HepG2 (cell line): Measurements from ENCODE around the gene SLCO4A1. TPM values are rescaled to one million over a fixed set of nuclear protein-coding genes. Genes with fewer than 3 reads are reported as not detected.
A peak's percentile ranks its signal among the peaks of the same experiment; 100 is the strongest.

ENCODE experiments used
- CHD4 ChIP-seq: fragments of 200-600 bp; sonication (generic); IDR thresholded peaks from 2 replicates; pipeline ENCODE4 v1.7.0; 2017; ENCODE audit warnings: mild to moderate bottlenecking, low read length, borderline replicate concordance
- KLF16 ChIP-seq, 2 experiments: sonication (generic) in 1 of 2; formaldehyde crosslinking in 1 of 2; IDR thresholded peaks; 2 replicates each; pipeline versions ENCODE4 v1.6.1 to v1.8.0; 2016 to 2023; ENCODE audit warnings: missing genetic modification reagents in 2 of 2, missing compliant biosample characterization in 1 of 2
- MATR3 ChIP-seq: sonication (generic); formaldehyde crosslinking; IDR thresholded peaks from 2 replicates; pipeline ENCODE4 v1.4.0; 2020; ENCODE audit warnings: missing genetic modification reagents
- MBD4 ChIP-seq: IDR thresholded peaks from 2 replicates; pipeline ENCODE4 v1.6.1; 2012; ENCODE audit warnings: low read length, inconsistent platforms, borderline replicate concordance
- NCOA1 ChIP-seq: sonication (generic); formaldehyde crosslinking; IDR thresholded peaks from 2 replicates; pipeline ENCODE4 v1.9.0; 2021; ENCODE audit warnings: missing genetic modification reagents
- NFIB ChIP-seq: sonication (generic); formaldehyde crosslinking; IDR thresholded peaks from 2 replicates; pipeline ENCODE4 v1.9.0; 2021; ENCODE audit warnings: missing genetic modification reagents, mild to moderate bottlenecking, borderline replicate concordance
- PCBP2 ChIP-seq: fragments of 200-400 bp; formaldehyde crosslinking; optimal IDR thresholded peaks from 2 replicates; pipeline ENCODE3; 2018; ENCODE audit warnings: low read length, low read depth; ENCODE audit not compliant: poor library complexity, severe bottlenecking
- SRY ChIP-seq: sonication (generic); formaldehyde crosslinking; IDR thresholded peaks from 2 replicates; pipeline ENCODE4 v1.8.0; 2022; ENCODE audit warnings: mild to moderate bottlenecking, missing genetic modification reagents
- TGIF2 ChIP-seq: IDR thresholded peaks from 2 replicates; pipeline ENCODE4 v1.6.1; 2016; ENCODE audit warnings: control low read depth, missing compliant biosample characterization
- XBP1 ChIP-seq: sonication (generic); formaldehyde crosslinking; IDR thresholded peaks from 2 replicates; pipeline ENCODE4 v1.5.0; 2020; ENCODE audit warnings: missing genetic modification reagents
- ZFP36L1 ChIP-seq: sonication (generic); formaldehyde crosslinking; IDR thresholded peaks from 2 replicates; pipeline ENCODE4 v1.8.0; 2022; ENCODE audit warnings: mild to moderate bottlenecking, missing genetic modification reagents, moderate library complexity
- ZNF20 ChIP-seq: sonication (generic); formaldehyde crosslinking; IDR thresholded peaks from 2 replicates; pipeline ENCODE4 v1.4.0; 2020; ENCODE audit warnings: mild to moderate bottlenecking, moderate library complexity, missing genetic modification reagents
- ZNF292 ChIP-seq: sonication (generic); formaldehyde crosslinking; IDR thresholded peaks from 2 replicates; pipeline ENCODE4 v1.8.1; 2022; ENCODE audit warnings: mild to moderate bottlenecking, low read depth, missing genetic modification reagents, borderline replicate concordance
- ZNF572 ChIP-seq: sonication (generic); formaldehyde crosslinking; IDR thresholded peaks from 2 replicates; pipeline ENCODE4 v1.5.1; 2020; ENCODE audit warnings: mild to moderate bottlenecking, missing genetic modification reagents
- ZNF709 ChIP-seq: sonication (generic); formaldehyde crosslinking; IDR thresholded peaks from 2 replicates; pipeline ENCODE4 v1.5.0; 2020; ENCODE audit warnings: mild to moderate bottlenecking, missing genetic modification reagents
- ZNF720 ChIP-seq: sonication (generic); formaldehyde crosslinking; IDR thresholded peaks from 2 replicates; pipeline ENCODE4 v1.4.0; 2020; ENCODE audit warnings: missing genetic modification reagents
- ZSCAN22 ChIP-seq: sonication (generic); formaldehyde crosslinking; IDR thresholded peaks from 2 replicates; pipeline ENCODE4 v1.4.0; 2020; ENCODE audit warnings: mild to moderate bottlenecking, missing genetic modification reagents
- ZSCAN31 ChIP-seq: sonication (generic); formaldehyde crosslinking; IDR thresholded peaks from 2 replicates; pipeline ENCODE4 v1.5.0; 2020; ENCODE audit warnings: low read depth, mild to moderate bottlenecking, missing genetic modification reagents
- polyA plus RNA-seq, 8 experiments: library from polyadenylated mRNA; depleted of rRNA in 3 of 8; stranded (reverse) in 7 of 8; unstranded in 1 of 8; fragments of >200 nt; fragmentation: Illumina TruSeq in 4 of 8; extraction: Trizol in 4 of 8; gene quantifications; 2 replicates each; pipeline versions ENCODE4 v1.2.1 to v1.2.3, GENCODE V29; 2011 to 2016; ENCODE audit warnings: low read depth in 4 of 8, missing spikeins in 1 of 8, mixed read lengths in 1 of 8; ENCODE audit not compliant: insufficient read depth in 1 of 8
- total RNA-seq, 5 experiments: library from RNA; depleted of rRNA; stranded (reverse); fragments of >200 nt; fragmentation: Illumina TruSeq; extraction: Trizol; gene quantifications; 2 replicates each; pipeline ENCODE4 v1.2.3, GENCODE V29; 2016; ENCODE audit warnings: low read depth in 1 of 5
- TF ChIP-seq, protein P1 (sequence below): sonication (generic); formaldehyde crosslinking; IDR thresholded peaks from 2 replicates; pipeline ENCODE4 v1.4.0; 2020; ENCODE audit warnings: low read depth, mild to moderate bottlenecking, missing genetic modification reagents
- TF ChIP-seq, protein P2 (sequence below): IDR thresholded peaks from 2 replicates; pipeline ENCODE4 v1.6.1; 2016; ENCODE audit warnings: missing compliant biosample characterization, missing genetic modification reagents, borderline replicate concordance
- TF ChIP-seq, protein P3 (sequence below): sonication (generic); formaldehyde crosslinking; IDR thresholded peaks from 2 replicates; pipeline ENCODE4 v1.5.0; 2020; ENCODE audit warnings: mild to moderate bottlenecking, missing genetic modification reagents
- TF ChIP-seq, protein P4 (sequence below): sonication (generic); formaldehyde crosslinking; IDR thresholded peaks from 2 replicates; pipeline ENCODE4 v1.8.0; 2022; ENCODE audit warnings: missing genetic modification reagents, mild to moderate bottlenecking, inconsistent platforms, borderline replicate concordance
- TF ChIP-seq, protein P5 (sequence below): IDR thresholded peaks from 2 replicates; pipeline ENCODE4 v1.6.1; 2018; ENCODE audit warnings: missing genetic modification reagents

The SLCO4A1 gene
- total and polyA plus RNA-seq, 2 of the 13 experiments (the other 11 are each of a cell fraction or from before 2014, with no cell fraction given), result 55.5 to 112 TPM

DNA sequence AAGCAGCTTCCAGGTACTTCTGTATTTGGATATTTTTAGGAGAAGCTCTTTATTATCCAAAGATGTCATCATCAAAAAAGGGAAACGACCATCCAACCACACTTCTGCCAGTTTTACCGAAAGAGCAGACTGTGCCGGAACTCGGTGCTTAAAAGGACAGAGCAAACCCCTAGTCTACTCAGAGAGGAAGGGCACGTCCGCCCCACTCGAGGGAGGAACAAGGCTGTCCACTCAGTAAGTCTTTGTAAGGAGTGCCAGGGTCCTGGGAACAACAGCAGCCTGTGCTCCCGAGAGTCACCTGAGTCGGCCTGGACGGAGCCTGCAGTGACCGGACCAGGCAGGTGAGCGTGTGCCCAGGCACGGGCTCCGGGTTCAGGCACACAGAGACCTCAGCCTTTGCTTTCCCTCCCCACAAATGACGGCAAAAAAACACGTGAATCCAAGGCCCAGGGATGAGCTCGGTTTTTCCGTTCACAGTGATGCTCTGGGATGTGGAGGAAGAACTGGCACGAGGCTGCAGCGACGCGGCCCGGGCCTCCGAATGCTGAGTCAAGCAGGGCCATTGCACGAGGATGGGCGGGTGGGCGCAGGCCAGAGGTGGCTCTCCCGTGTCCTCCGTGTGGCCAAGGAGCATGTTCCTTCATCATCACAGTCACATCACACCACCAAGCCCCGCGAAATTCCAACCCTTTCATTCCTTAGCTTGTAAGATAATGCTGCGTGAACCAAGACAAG, 17.4 kb upstream of the SLCO4A1 start (continued):
- TF ChIP-seq, protein P1, sequence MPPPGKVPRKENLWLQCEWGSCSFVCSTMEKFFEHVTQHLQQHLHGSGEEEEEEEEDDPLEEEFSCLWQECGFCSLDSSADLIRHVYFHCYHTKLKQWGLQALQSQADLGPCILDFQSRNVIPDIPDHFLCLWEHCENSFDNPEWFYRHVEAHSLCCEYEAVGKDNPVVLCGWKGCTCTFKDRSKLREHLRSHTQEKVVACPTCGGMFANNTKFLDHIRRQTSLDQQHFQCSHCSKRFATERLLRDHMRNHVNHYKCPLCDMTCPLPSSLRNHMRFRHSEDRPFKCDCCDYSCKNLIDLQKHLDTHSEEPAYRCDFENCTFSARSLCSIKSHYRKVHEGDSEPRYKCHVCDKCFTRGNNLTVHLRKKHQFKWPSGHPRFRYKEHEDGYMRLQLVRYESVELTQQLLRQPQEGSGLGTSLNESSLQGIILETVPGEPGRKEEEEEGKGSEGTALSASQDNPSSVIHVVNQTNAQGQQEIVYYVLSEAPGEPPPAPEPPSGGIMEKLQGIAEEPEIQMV, result no peak
- TF ChIP-seq, protein P2, sequence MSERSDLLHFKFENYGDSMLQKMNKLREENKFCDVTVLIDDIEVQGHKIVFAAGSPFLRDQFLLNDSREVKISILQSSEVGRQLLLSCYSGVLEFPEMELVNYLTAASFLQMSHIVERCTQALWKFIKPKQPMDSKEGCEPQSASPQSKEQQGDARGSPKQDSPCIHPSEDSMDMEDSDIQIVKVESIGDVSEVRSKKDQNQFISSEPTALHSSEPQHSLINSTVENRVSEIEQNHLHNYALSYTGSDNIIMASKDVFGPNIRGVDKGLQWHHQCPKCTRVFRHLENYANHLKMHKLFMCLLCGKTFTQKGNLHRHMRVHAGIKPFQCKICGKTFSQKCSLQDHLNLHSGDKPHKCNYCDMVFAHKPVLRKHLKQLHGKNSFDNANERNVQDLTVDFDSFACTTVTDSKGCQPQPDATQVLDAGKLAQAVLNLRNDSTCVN (CRISPR knock-in tag), result no peak
- TF ChIP-seq CHD4 (no peak), NFIB (no peak), SRY (CRISPR knock-in tag) (no peak), NCOA1 (CRISPR knock-in tag) (peak; percentile 68; the same call in 1 of the 2 replicates), ZNF720 (0 out of 2 replicates have a peak, but pooled peaks have one; percentile 31), ZSCAN31 (CRISPR knock-in tag) (no peak), XBP1 (CRISPR knock-in tag) (no peak), KLF16 (CRISPR knock-in tag; IDR thresholded peaks at IDR 0.05) (no peak), PCBP2 (no peak), ZFP36L1 (CRISPR knock-in tag) (0 out of 2 replicates have a peak, but pooled peaks have one; percentile 5), MATR3 (CRISPR knock-in tag) (no peak), ZNF292 (no peak), ZNF709 (CRISPR knock-in tag) (no peak), ZNF572 (CRISPR knock-in tag) (no peak), ZNF20 (CRISPR knock-in tag) (no peak), MBD4 (no peak), TGIF2 (CRISPR knock-in tag) (no peak), ZSCAN22 (no peak)
- TF ChIP-seq, protein P3, sequence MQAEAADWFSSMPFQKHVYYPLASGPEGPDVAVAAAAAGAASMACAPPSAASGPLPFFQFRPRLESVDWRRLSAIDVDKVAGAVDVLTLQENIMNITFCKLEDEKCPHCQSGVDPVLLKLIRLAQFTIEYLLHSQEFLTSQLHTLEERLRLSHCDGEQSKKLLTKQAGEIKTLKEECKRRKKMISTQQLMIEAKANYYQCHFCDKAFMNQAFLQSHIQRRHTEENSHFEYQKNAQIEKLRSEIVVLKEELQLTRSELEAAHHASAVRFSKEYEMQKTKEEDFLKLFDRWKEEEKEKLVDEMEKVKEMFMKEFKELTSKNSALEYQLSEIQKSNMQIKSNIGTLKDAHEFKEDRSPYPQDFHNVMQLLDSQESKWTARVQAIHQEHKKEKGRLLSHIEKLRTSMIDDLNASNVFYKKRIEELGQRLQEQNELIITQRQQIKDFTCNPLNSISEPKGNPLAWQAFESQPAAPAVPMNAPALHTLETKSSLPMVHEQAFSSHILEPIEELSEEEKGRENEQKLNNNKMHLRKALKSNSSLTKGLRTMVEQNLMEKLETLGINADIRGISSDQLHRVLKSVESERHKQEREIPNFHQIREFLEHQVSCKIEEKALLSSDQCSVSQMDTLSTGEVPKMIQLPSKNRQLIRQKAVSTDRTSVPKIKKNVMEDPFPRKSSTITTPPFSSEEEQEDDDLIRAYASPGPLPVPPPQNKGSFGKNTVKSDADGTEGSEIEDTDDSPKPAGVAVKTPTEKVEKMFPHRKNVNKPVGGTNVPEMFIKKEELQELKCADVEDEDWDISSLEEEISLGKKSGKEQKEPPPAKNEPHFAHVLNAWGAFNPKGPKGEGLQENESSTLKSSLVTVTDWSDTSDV, result 0 out of 2 replicates have a peak, but pooled peaks have one; percentile 39
- TF ChIP-seq, protein P4, sequence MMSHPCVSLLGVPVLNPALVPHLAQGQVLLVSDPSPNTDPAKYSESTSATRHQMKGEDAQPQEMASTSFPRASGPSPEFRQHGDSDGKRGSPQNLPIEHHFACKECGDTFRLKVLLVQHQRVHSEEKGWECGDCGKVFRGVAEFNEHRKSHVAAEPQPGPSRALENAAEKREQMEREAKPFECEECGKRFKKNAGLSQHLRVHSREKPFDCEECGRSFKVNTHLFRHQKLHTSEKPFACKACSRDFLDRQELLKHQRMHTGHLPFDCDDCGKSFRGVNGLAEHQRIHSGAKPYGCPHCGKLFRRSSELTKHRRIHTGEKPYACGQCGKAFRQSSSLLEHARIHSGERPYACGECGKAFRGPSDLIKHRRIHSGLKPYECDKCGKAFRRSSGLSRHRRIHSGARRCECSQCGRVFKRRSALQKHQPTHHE (CRISPR knock-in tag), result no peak
- TF ChIP-seq, protein P5, sequence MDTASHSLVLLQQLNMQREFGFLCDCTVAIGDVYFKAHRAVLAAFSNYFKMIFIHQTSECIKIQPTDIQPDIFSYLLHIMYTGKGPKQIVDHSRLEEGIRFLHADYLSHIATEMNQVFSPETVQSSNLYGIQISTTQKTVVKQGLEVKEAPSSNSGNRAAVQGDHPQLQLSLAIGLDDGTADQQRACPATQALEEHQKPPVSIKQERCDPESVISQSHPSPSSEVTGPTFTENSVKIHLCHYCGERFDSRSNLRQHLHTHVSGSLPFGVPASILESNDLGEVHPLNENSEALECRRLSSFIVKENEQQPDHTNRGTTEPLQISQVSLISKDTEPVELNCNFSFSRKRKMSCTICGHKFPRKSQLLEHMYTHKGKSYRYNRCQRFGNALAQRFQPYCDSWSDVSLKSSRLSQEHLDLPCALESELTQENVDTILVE (CRISPR knock-in tag), result no peak
